NCI-H69 (cell line): ENCODE results near the gene PEX14.
A peak's percentile ranks its signal among the peaks of the same experiment; 100 is the strongest.

ENCODE experiments used
- DNase-seq: peaks from one replicate; lab custom pipeline; 2025; lab: John Stamatoyannopoulos, UW

PEX14 gene

GRCh38 chr1:10597492-10598388 is 123.0 kb downstream of the PEX14 start:
- no peak for DNase-seq

- peak; percentile 57 for DNase-seq
Measured at GRCh38 chr1:10598389-10598702, 123.6 kb downstream of the PEX14 start.

- DNase-seq = no peak
Measured at GRCh38 chr1:10599194-10599861, 124.6 kb downstream of the PEX14 start.

GRCh38 chr1:10601342-10602070 is 126.8 kb downstream of the PEX14 start:
- no peak for DNase-seq

- DNase-seq = no peak
Measured at GRCh38 chr1:10602936-10603335, 128.2 kb downstream of the PEX14 start.

GRCh38 chr1:10604966-10605365 is 130.2 kb downstream of the PEX14 start:
- DNase-seq = no peak

DNA sequence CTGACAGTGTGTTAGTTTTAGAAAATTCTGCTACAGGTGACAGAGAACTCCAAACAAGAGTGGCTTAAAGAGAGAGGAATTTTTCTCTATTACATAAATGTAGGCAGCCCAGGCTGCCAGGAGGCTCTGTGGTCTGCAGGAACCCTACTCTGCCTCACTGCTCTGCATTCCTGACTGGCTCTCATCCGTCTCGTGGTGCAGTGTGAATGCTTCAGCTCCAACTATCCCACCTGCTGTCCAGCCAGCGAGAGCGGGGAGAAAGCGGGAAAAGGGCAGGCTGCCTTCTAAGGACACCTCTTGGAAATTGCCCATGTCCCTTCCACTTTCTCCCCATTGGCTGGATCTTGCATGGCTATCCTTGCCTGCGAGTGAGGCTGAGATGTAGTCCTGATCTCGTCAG is 131.3 kb downstream of the PEX14 start:
- DNase-seq = no peak

DNA sequence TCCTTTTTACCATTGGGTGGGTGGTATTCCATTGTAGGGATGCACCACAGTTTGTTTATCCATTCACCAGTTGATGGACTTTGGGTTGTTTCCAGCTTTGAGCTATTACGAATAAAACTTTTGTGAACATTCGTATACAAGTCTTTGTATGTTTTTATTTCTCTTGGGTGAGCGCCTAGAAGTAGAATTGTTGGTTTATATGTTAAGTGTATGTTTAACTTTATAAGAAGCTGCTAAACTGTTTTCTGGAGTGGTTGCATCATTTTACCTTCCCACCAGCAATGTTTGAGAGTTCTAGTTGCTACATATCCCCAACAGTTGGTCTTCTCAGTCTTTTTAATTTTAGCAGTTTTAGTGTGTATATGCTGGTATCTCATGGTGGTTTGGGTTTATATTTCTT is 132.5 kb downstream of the PEX14 start:
- DNase-seq = no peak

DNA sequence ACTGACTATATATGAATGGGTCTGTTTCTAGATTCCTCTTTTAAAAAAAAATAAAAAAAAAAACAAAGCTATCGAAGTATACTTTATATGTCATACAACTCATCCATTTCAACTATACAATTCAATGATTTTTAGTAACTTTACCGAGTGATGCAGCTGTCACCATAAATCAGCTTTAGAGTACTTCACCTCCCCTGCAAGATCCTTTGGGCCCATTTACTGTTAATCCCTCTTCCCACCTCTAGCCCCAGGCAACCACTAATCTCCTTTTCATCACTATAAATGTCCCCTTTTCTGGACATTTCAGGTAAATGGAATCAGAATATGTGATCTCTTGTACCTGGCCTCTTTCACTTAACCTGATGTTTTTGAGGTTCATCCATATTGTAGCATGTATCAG is 133.9 kb downstream of the PEX14 start:
- no peak for DNase-seq

GRCh38 chr1:10610901-10611600 is 136.3 kb downstream of the PEX14 start:
- no peak for DNase-seq

- no peak for DNase-seq
Measured at GRCh38 chr1:10612436-10613160, 137.8 kb downstream of the PEX14 start.

- no peak for DNase-seq
Measured at GRCh38 chr1:10613340-10613739, 138.6 kb downstream of the PEX14 start.

GRCh38 chr1:10613861-10614260 is 139.1 kb downstream of the PEX14 start:
- DNase-seq = no peak

- no peak for DNase-seq
Measured at GRCh38 chr1:10614377-10615225, 139.9 kb downstream of the PEX14 start.

DNA sequence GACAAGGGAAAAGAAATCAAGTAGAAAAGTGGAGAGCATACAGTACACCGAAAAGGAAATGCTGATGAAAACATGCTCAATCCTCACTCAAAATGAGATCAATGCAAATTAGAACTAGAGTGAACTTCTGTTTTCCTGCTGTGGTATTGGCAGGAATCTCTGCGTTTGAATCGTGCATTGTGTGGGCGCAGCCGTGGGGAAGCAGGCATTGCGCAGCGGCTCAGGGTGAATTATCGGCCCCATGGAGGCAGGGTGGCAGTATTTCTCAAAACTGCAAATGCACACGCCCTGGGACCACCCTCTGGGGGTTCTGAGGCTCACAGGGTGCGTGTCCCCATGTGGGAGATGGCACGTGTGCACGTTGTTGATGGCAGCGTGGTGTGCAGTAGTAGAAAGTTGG is 140.6 kb downstream of the PEX14 start:
- no peak for DNase-seq

GRCh38 chr1:10615932-10616671 is 141.4 kb downstream of the PEX14 start:
- DNase-seq = no peak

GRCh38 chr1:10616696-10617095 is 141.9 kb downstream of the PEX14 start:
- DNase-seq = no peak

DNA sequence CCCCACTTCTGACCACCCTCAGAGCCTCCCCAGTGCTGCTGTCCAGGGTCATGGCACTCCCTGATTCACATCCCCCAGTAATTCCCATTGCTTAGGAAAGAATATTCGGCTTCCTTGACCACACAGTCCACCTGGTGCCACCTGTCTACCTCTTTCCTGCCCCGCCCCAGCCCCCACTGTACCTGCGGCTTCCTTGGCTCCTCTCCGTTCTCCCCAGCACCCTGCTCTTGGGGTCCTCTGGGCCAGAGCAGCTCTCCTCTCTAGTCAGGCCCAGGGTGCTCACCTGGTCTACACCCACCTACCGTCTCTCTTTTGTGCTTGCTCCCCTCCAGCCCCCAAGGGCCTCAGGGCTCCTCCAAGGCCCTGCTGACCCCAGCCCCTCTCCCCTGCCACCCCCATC is 142.6 kb downstream of the PEX14 start:
- no peak for DNase-seq

GRCh38 chr1:10617931-10618885 is 143.5 kb downstream of the PEX14 start:
- no peak for DNase-seq
